HG03432 (cell line): ENCODE results near the gene CDKL5.

Experiments used
- ATAC-seq: cut with Tn5 transposase; IDR thresholded peaks from one replicate; pipeline ENCODE4 v1.9.1; 2021; ENCODE audit warnings: mild to moderate bottlenecking, moderate library complexity; ENCODE audit not compliant: unreplicated experiment

Gene CDKL5

DNA sequence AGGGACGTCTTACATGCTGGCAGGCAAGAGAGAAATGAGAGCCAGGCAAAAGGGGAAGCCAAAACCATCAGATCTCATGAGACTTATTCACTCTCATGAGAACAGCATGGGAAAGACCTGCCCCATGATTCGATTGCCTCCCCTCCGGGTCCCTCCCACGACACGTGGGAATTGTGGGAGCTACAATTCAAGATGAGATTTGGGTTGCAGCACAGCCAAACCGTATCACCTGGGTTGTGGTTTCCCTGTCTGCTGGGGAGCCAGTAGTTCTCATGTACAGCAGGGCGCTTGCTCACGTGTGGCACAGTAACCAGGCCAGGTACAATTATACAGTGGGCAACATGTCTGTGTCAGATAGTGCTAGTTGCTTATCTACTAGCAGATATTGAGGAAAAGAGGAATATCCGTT, 257.6 kb downstream of the CDKL5 start:
- ATAC-seq = no peak

GRCh38 chrX:18687856-18688495, 262.6 kb downstream of the CDKL5 start:
- no peak for ATAC-seq

DNA sequence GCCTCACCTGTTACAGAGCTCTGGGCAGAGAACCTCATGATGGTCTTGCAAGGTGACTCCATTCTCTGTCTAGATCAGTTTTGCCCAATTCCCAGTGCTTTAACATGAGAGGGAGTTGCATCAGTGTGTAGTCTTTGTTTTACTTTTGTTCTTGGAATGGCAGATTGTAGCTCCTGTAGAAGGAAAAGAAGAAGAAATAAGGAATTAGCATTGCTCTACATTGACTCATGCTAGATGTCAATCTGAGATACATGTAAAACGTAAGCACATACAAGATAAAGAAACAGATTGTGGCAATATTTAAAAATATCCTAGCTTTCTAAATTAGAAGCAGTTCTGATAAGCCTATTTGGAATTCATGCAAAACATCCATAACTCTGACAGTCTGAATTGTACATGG, 266.0 kb downstream of the CDKL5 start:
- ATAC-seq = no peak

DNA sequence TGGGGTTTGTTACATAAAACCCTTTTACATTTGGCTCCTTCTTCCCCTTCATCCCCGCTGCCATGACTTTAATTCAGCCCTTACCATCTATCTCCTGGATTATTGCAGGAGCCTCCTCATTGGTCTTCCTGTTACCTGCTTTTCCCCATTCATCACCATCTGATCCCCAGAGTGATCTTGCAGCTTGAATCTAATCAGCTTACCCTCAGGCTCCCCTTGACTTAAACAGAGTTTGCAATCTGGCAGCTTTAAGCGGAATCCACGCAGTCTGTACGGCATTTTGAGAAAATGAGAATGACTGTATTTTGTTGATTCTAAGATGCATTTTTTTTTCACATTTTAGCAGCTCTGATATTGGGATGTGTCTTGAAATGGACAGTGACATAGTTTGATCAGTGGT, 267.1 kb downstream of the CDKL5 start:
- ATAC-seq = no peak

- ATAC-seq = no peak
These were observed 271.2 kb downstream of the CDKL5 start for GRCh38 chrX:18696653-18697052.

DNA sequence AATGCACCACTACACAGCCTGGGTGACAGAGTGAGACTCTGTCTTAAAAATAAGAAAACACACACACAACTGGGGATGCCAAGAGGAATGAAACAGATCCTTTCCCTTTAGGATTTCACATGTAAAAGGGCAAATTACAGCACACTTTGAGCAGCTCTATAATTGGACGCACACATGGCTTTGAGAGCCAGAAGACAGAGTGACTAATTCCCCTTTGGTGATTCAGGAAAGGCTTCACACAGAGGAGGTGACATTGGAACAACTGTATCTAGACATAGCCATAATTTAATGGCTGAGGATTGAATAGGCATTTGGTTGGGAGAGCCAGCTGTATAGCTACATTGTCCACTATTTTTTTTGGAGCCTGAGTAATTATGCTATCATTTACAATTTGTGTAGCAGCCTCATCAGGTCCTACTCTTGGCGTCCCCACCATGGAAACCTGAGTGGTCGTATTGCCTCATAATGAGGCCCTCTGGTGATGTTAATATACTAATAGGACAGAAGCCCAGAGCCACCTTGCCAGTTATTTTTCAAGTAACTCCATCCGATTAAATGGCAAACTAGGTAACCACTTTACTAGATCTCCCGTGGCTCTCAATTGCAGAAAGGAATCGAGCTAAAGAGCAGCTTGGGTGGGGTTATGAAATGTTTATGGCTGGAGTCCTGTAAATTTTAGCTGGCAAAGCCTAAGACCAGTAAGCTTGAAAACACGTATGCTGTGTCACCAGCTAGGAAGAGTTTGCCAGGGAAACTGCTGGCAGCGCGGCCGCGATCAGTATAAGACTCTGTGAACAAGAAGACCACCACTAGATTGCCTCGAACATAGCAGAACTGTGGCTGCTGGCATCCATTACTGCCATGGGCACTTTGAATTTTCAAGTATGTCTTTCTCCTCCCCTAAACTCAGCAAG, 273.6 kb downstream of the CDKL5 start:
- ATAC-seq = no peak

- no peak for ATAC-seq
These were observed 276.4 kb downstream of the CDKL5 start for GRCh38 chrX:18701621-18702361.

GRCh38 chrX:18702362-18703195, 277.2 kb downstream of the CDKL5 start:
- no peak for ATAC-seq
